Chondrocyte (in vitro differentiated cells): ENCODE results near the gene MBD4. TPM values are rescaled to one million over a fixed set of nuclear protein-coding genes. Genes with fewer than 3 reads are reported as not detected.

Source experiments
- DNase-seq: peaks from one replicate; pipeline ENCODE4 v3.0.0; 2021; ENCODE audit warnings: mixed read lengths, low spot score
- H3K27ac Mint-ChIP-seq: one replicate; pipeline ENCODE4 v1.8.0; 2021; ENCODE audit warnings: mild to moderate bottlenecking, moderate library complexity, mixed read lengths; ENCODE audit not compliant: unreplicated experiment
- H3K27me3 Mint-ChIP-seq: 2 replicates; pipeline ENCODE4 v1.8.0; 2021; ENCODE audit warnings: low read depth, mixed read lengths
- H3K36me3 Mint-ChIP-seq: 2 replicates; pipeline ENCODE4 v1.8.0; 2021; ENCODE audit warnings: low read depth, mixed read lengths
- H3K4me1 Mint-ChIP-seq: 2 replicates; pipeline ENCODE4 v1.8.0; 2021; ENCODE audit warnings: low read depth, mild to moderate bottlenecking, mixed read lengths
- H3K4me3 Mint-ChIP-seq: one replicate; pipeline ENCODE4 v1.8.0; 2021; ENCODE audit warnings: mild to moderate bottlenecking, moderate library complexity, mixed read lengths; ENCODE audit not compliant: unreplicated experiment
- H3K9me3 Mint-ChIP-seq: 2 replicates; pipeline ENCODE4 v1.8.0; 2021; ENCODE audit warnings: low read depth, mixed read lengths
- CTCF ChIP-seq: fragments of 200-600 bp; sonication (generic); IDR thresholded peaks from 2 replicates; pipeline ENCODE4 v1.5.0; 2021; ENCODE audit warnings: antibody characterized with exemption, mild to moderate bottlenecking, moderate library complexity
- total RNA-seq: library from RNA; stranded (reverse); gene quantifications from 3 replicates; pipeline ENCODE4 v1.2.1, GENCODE V29; 2021

MBD4 gene
- total RNA-seq, 1 donor from 2014 or later: 20.6 TPM

DNA sequence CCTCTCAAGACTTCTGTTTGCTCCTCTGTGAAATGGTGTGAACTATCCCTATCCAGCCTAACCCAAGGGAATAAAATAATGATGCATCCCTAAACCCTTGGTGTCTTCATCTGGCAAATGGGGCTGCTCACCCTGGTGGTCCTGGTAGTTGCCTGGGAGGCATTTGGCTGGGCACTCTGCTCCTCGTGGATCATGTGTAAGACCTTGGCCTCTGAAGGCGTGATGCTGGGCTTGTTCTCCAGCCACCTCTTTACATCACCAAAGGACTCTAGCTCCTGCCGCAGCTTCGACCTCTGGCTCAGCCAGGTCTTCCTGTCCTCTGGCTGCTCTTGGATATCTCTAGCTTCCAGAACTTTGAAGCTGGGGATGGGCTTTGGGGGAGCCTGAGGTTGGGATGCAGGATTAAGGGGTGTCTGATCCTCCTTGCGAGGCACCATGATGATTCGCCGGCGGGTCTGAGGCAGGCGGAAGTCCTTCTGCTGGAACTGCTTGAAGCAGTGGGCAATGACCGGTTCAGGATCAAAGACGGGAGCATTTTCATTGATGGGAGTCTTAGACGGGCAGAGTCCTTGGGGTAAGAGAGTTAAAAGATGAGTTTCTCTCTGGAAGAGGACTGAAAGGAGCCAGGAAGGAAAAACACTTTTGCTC, 18.4 kb downstream of the MBD4 start:
- no peak for TF ChIP-seq CTCF
- H3K9me3 Mint-ChIP-seq: no peaks in the 10 kb centered on the region
- no peaks in the 10 kb centered on the region for H3K27me3 Mint-ChIP-seq
- no peaks in the 10 kb centered on the region for H3K36me3 Mint-ChIP-seq
- H3K4me1 Mint-ChIP-seq: no peaks in the 10 kb centered on the region
- H3K27ac Mint-ChIP-seq: no peak overlapping the region
- no peak for DNase-seq
- H3K4me3 Mint-ChIP-seq: no peak overlapping the region

DNA sequence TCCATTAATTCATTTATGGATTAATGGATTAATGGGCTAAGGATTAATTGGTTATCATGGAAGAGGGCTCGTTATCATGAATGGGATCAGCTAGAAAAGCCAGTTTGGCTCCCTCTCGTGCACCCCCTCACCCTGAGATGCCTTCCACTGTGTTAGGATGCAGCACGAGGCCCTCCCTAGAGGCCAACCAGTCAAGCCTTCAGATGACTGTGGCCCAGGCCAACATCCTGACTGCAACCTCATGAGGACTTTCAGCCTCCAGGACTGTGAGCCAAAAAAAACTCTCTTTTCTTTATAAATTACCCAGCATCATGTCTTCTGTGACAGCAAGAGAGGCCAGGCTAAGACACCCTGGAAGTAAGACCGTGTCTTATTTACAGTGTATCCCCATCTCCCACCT, 20.3 kb downstream of the MBD4 start:
- Mint-ChIP-seq H3K36me3 (no peaks in the 10 kb centered on the region), H3K27me3 (no peaks in the 10 kb centered on the region), H3K9me3 (no peaks in the 10 kb centered on the region), H3K27ac (no peak overlapping the region), H3K4me1 (no peaks in the 10 kb centered on the region), H3K4me3 (no peak overlapping the region)
- TF ChIP-seq CTCF: no peak
- no peak for DNase-seq

GRCh38 chr3:129418041-129418973, 21.4 kb downstream of the MBD4 start:
- H3K36me3 Mint-ChIP-seq: no peaks in the 10 kb centered on the region
- no peak overlapping the region for H3K27ac Mint-ChIP-seq
- H3K27me3 Mint-ChIP-seq: no peaks in the 10 kb centered on the region
- no peaks in the 10 kb centered on the region for H3K9me3 Mint-ChIP-seq
- TF ChIP-seq CTCF: no peak
- no peak overlapping the region for H3K4me3 Mint-ChIP-seq
- peaks cover 9% of the 10 kb centered on the region for H3K4me1 Mint-ChIP-seq
- no peak for DNase-seq

DNA sequence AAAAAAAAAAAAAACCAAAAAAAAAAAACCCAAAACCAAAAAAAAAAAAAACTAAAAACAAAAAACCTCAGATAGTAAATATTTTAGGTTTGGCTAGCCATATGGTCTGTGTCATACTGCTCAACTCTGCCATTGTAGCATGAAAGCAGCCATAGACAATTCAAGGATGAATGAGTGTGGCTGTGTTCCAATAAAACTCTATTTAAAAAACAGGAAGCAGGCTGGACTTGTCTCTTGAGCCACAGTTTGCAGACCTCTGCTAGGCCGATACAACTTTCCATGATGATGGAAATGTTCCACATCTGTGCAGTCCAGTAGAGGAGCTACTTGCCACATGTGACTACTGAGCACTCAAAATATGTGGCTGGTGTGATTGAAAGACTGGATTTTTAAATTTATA, 22.4 kb downstream of the MBD4 start:
- DNase-seq: no peak
- H3K27me3 Mint-ChIP-seq: no peaks in the 10 kb centered on the region
- H3K9me3 Mint-ChIP-seq: no peaks in the 10 kb centered on the region
- no peak for TF ChIP-seq CTCF
- H3K4me1 Mint-ChIP-seq: peaks cover 17% of the 10 kb centered on the region
- no peak overlapping the region for H3K4me3 Mint-ChIP-seq
- H3K27ac Mint-ChIP-seq: no peak overlapping the region
- H3K36me3 Mint-ChIP-seq: no peaks in the 10 kb centered on the region

- Mint-ChIP-seq H3K9me3 (no peaks in the 10 kb centered on the region), H3K27ac (no peak overlapping the region), H3K4me1 (peaks cover 17% of the 10 kb centered on the region), H3K4me3 (no peak overlapping the region), H3K27me3 (no peaks in the 10 kb centered on the region), H3K36me3 (no peaks in the 10 kb centered on the region)
- TF ChIP-seq CTCF: no peak
- no peak for DNase-seq
Measured at GRCh38 chr3:129416415-129416814, 23.3 kb downstream of the MBD4 start.
